ENCODE measurements around the gene FUOM.
"Not testable (repeated sequence)": the region's sequence is repeated elsewhere in the genome, so short reads cannot be mapped to it uniquely, and the experiment has no call there.

Gene FUOM

GRCh38 chr10:133327651-133328357 is 30.0 kb downstream of the FUOM start:
- no peak for DNase-seq

- DNase-seq, result no peak
Observed at GRCh38 chr10:133326745-133327650, 30.8 kb downstream of the FUOM start.

GRCh38 chr10:133326223-133326551 is 31.6 kb downstream of the FUOM start:
- DNase-seq, result no peak

GRCh38 chr10:133325440-133326222 is 32.2 kb downstream of the FUOM start:
- DNase-seq, result no peak

GRCh38 chr10:133324857-133325260 is 33.0 kb downstream of the FUOM start:
- no peak for DNase-seq

- no peak for DNase-seq
Observed at GRCh38 chr10:133324198-133324792, 33.5 kb downstream of the FUOM start.

GRCh38 chr10:133322064-133322709 is 35.6 kb downstream of the FUOM start:
- not testable (repeated sequence) for DNase-seq

- not testable (repeated sequence) for DNase-seq
Observed at GRCh38 chr10:133320852-133321422, 36.9 kb downstream of the FUOM start.

GRCh38 chr10:133318494-133319127 is 39.2 kb downstream of the FUOM start:
- no peak for DNase-seq

- no peak for DNase-seq
Observed at GRCh38 chr10:133316732-133317131, 41.1 kb downstream of the FUOM start.

- DNase-seq, result no peak
Observed at GRCh38 chr10:133316266-133316665, 41.6 kb downstream of the FUOM start.

- no peak for DNase-seq
Observed at GRCh38 chr10:133315847-133316246, 42.0 kb downstream of the FUOM start.

GRCh38 chr10:133314911-133315310 is 42.9 kb downstream of the FUOM start:
- DNase-seq, result no peak

- DNase-seq, result no peak
Observed at GRCh38 chr10:133313192-133313591, 44.6 kb downstream of the FUOM start.

GRCh38 chr10:133312769-133313145 is 45.1 kb downstream of the FUOM start:
- no peak for DNase-seq

GRCh38 chr10:133312016-133312768 is 45.6 kb downstream of the FUOM start:
- DNase-seq, result no peak

- no peak for DNase-seq
Observed at GRCh38 chr10:133311570-133311969, 46.2 kb downstream of the FUOM start.

GRCh38 chr10:133310789-133311188 is 47.0 kb downstream of the FUOM start:
- DNase-seq, result no peak

- no peak for DNase-seq
Observed at GRCh38 chr10:133310399-133310755, 47.4 kb downstream of the FUOM start.

GRCh38 chr10:133309720-133310398 is 48.0 kb downstream of the FUOM start:
- no peak for DNase-seq
